ENCODE measurements around the gene RAB27A. TPM values are rescaled to one million over a fixed set of nuclear protein-coding genes. Genes with fewer than 3 reads are reported as not detected.

The RAB27A gene
- total RNA-seq, 4 donors from 2014 or later: 15.8 to 22.0 (median 19.8) TPM

- 93% methylated on average over 1 of the region's 1 CpG for WGBS
- Histone ChIP-seq H3K27me3 (no peaks in the 10 kb centered on the region), H3K27ac (replicated peaks in 1 of 4) (no peak overlapping the region), H3K4me1 (no peaks in the 10 kb centered on the region), H3K9me3 (no peaks in the 10 kb centered on the region), H3K4me3 (no peak overlapping the region), H3K36me3 (no peaks in the 10 kb centered on the region)
- intact Hi-C loops (cut with DNase I): no loop called here
- no peak for DNase-seq (ENCODE audit: extremely low spot score)
- TF ChIP-seq EP300 (IDR thresholded peaks at IDR 0.05) (no peak), POLR2AphosphoS5 (IDR thresholded peaks at IDR 0.05) (no peak), POLR2A (IDR thresholded peaks at IDR 0.05; ENCODE audit: low read depth) (no peak)
These were observed 48.4 kb downstream of the RAB27A start for GRCh38 chr15:55241186-55241585.

GRCh38 chr15:55240125-55240760 lies 49.4 kb downstream of the RAB27A start:
- WGBS: 76% methylated on average over 3 of the region's 3 CpGs
- H3K27ac ChIP-seq (replicated peaks in 1 of 4): no peak overlapping the region

GRCh38 chr15:55239440-55240124 lies 50.0 kb downstream of the RAB27A start:
- no peaks in the 10 kb centered on the region for H3K27me3 ChIP-seq
- TF ChIP-seq EP300 (IDR thresholded peaks at IDR 0.05) (no peak), POLR2AphosphoS5 (IDR thresholded peaks at IDR 0.05) (no peak), CTCF (IDR thresholded peaks at IDR 0.05) (no peak), POLR2A (IDR thresholded peaks at IDR 0.05; ENCODE audit: low read depth) (no peak)
- H3K4me3 ChIP-seq: no peak overlapping the region
- no peaks in the 10 kb centered on the region for H3K9me3 ChIP-seq
- H3K4me1 ChIP-seq: no peaks in the 10 kb centered on the region
- WGBS: 77% methylated on average over 5 of the region's 5 CpGs
- no peaks in the 10 kb centered on the region for H3K36me3 ChIP-seq
- intact Hi-C loops (cut with DNase I): no loop called here
- no peak for DNase-seq (ENCODE audit: extremely low spot score)
- H3K27ac ChIP-seq (replicated peaks in 1 of 4): no peak overlapping the region

More at GRCh38 chr15:55240125-55240760, 49.4 kb downstream of the RAB27A start:
- no peak overlapping the region for H3K4me3 ChIP-seq
- intact Hi-C loops (cut with DNase I): no loop called here
- H3K9me3 ChIP-seq: no peaks in the 10 kb centered on the region
- no peaks in the 10 kb centered on the region for H3K27me3 ChIP-seq
- no peaks in the 10 kb centered on the region for H3K36me3 ChIP-seq
- TF ChIP-seq POLR2A (IDR thresholded peaks at IDR 0.05; ENCODE audit: low read depth) (no peak), EP300 (IDR thresholded peaks at IDR 0.05) (no peak), CTCF (IDR thresholded peaks at IDR 0.05) (no peak), POLR2AphosphoS5 (IDR thresholded peaks at IDR 0.05) (no peak)
- DNase-seq (ENCODE audit: extremely low spot score): no peak
- H3K4me1 ChIP-seq: no peaks in the 10 kb centered on the region

- Histone ChIP-seq H3K9me3 (no peaks in the 10 kb centered on the region), H3K27ac (replicated peaks in 1 of 4) (no peak overlapping the region), H3K27me3 (no peaks in the 10 kb centered on the region), H3K4me3 (no peak overlapping the region), H3K4me1 (no peaks in the 10 kb centered on the region), H3K36me3 (no peaks in the 10 kb centered on the region)
- no peak for DNase-seq (ENCODE audit: extremely low spot score)
- intact Hi-C loops (cut with DNase I): no loop called here
- TF ChIP-seq EP300 (IDR thresholded peaks at IDR 0.05) (no peak), CTCF (IDR thresholded peaks at IDR 0.05) (no peak), POLR2AphosphoS5 (IDR thresholded peaks at IDR 0.05) (no peak)
- 93% methylated on average over 2 of the region's 2 CpGs for WGBS
These were observed 50.7 kb downstream of the RAB27A start for GRCh38 chr15:55238877-55239276.

GRCh38 chr15:55237219-55238130 lies 52.1 kb downstream of the RAB27A start:
- Histone ChIP-seq H3K4me1 (no peaks in the 10 kb centered on the region), H3K27me3 (no peaks in the 10 kb centered on the region), H3K27ac (replicated peaks in 1 of 4) (no peak overlapping the region), H3K4me3 (no peak overlapping the region), H3K36me3 (no peaks in the 10 kb centered on the region), H3K9me3 (no peaks in the 10 kb centered on the region)
- DNase-seq (ENCODE audit: extremely low spot score): no peak
- 93% methylated on average over 6 of the region's 6 CpGs for whole genome bisulfite sequencing
- intact Hi-C loops (cut with DNase I): no loop called here
- TF ChIP-seq POLR2AphosphoS5 (IDR thresholded peaks at IDR 0.05): no peak
- TF ChIP-seq CTCF (IDR thresholded peaks at IDR 0.05): no peak
- no peak for TF ChIP-seq EP300 (IDR thresholded peaks at IDR 0.05)
- TF ChIP-seq POLR2A (IDR thresholded peaks at IDR 0.05; ENCODE audit: low read depth): no peak

Measured in esophagus muscularis mucosa (tissue), 4 donors.